Activated gamma-delta T cell treated with Interleukin-2 at 50 U/mL for 16 hours (primary cell): Measurements from ENCODE around the gene RNF121.
"Not testable (repeated sequence)": the region's sequence is repeated elsewhere in the genome, so short reads cannot be mapped to it uniquely, and the experiment has no call there.

Experiments
- DNase-seq: peaks from one replicate; pipeline ENCODE4 v3.0.0-alpha.2; 2020

RNF121 gene

GRCh38 chr11:71928737-71929443, at the start of gene RNF121:
Gene RNF121 (plus strand): TSS chr11:71929046. CDS start chr11:71929062, 16 bp downstream.
- DNase-seq = peak; percentile 98

DNA sequence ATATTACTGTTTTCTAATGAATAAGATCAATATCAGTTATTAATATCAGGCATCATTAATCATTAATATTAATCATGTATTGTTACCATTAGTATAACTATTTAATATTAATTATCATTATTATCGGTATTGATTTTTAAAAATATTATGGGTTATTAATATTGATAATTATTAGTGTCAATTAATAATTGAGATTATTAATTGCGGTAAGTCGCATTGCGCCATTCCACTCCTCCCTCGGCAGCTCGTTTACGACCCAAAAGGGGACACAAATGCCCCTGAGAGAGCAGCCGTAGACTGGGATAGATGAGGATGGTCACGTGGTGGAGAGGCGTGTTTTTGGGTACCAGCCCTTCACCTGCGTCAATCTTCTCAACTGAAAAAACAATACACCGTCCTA, 43.0 kb upstream of the RNF121 start:
- not testable (repeated sequence) for DNase-seq

DNA sequence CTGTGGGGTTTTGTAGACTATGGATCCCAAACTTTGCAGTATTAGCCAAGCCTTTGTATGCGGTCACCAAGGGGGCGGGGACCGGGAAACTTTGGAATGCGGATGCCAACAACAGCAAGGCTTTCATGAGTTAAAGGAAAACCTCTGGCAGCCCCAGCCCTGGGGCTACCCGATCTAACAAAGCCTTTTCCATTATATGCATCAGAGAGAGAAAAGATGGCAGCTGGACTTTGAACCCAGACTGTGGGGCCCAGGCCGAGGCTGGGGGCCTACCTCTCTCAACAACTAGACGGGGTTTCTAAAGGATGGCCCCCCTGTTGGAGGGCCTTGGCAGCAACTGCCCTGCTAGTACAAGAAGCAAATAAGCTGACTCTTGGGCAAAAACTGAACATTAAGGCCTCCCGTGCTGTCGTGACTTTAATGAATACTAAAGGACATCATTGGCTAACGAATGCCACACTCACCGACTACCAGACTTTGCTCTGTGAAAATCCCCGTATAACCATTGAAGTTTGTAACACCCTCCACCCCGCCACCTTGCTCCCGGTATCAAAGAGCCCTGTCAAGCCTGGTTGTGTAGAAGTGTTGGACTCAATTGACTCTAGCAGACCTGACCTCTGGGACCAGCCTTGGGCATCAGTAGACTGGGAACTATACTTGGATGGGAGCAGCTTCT, 40.4 kb upstream of the RNF121 start:
- not testable (repeated sequence) for DNase-seq

- not testable (repeated sequence) for DNase-seq
Measured at GRCh38 chr11:71889181-71889872, 39.5 kb upstream of the RNF121 start.

DNA sequence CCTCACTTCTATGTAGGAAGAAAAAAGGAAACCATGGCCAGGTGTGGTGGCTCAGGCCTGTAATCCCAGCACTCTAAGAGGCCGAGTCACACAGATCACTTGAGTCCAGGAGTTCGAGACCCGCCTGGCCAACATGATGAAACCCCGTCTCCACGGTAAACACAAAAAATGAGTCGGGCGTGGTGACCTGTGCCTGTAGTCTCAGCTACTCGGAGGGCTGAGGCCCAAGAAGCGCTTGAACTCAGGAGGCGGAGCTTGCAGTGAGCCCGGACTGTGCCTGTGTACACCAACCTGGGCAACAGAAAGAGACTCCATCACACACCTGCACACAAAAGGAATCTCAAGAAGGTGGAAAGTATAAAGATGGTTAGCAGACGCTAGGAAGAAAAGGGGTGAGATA, 32.9 kb upstream of the RNF121 start:
- no peak for DNase-seq

DNA sequence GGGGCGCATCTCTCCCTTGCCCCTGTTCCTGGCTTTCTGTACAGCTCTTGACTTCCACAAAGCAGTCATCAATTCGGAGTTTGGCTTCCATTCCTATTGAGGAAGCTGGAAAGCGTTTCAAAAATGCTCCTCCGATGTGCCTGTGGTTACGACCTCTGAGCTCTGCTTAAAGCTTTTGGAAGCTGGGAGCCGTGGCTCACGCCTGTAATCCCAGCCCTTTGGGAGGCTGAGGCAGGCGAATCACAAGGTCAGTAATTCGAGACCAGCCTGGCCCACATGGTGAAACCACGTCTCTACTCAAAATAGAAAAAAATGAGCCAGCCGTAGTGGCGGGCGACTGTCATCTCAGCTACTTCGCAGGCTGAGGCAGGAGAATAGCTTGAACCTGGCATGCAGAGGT, 27.7 kb upstream of the RNF121 start:
- DNase-seq = not testable (repeated sequence)

GRCh38 chr11:71908218-71908617, 20.6 kb upstream of the RNF121 start:
- DNase-seq = no peak

- not testable (repeated sequence) for DNase-seq
Measured at GRCh38 chr11:71910775-71911174, 18.1 kb upstream of the RNF121 start.

- DNase-seq = not testable (repeated sequence)
Measured at GRCh38 chr11:71911321-71911985, 17.4 kb upstream of the RNF121 start.

GRCh38 chr11:71911986-71912340, 16.9 kb upstream of the RNF121 start:
- DNase-seq = not testable (repeated sequence)

GRCh38 chr11:71913756-71914526, 14.9 kb upstream of the RNF121 start:
- no peak for DNase-seq

GRCh38 chr11:71914617-71915189, 14.1 kb upstream of the RNF121 start:
- no peak for DNase-seq

DNA sequence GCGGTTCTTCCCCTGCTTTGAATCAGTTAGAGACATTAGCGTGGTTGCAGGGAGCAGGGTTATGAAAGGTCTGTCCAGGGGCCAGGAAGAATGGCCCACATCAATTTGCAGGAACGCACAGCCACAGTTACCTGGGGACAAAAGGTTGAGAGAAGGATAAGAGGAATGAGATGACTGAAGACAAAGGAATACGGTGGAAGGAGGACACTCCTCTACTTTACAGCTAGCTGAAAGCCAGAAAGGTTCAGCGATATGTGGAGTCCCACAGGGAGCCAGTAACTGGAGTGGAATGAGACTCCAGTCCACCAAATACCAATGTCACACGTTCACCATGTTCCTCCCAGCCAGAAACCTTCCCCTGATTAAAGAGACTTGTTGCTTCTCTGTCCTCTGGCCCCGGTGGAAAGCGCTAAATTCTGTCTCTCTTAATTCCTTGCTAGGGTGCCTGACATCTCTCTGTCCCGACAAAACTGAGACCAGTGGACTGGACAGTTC, 11.2 kb upstream of the RNF121 start:
- DNase-seq = no peak

GRCh38 chr11:71927820-71928736, 768 bp upstream of the RNF121 start, which contains the start of gene XNDC1N:
Gene XNDC1N (minus strand): TSS chr11:71928594. CDS start chr11:71923353, 5,241 bp downstream.
- DNase-seq = peak; percentile 46

- no peak for DNase-seq
Measured at GRCh38 chr11:71929491-71929890, 645 bp downstream of the RNF121 start.

- no peak for DNase-seq
Measured at GRCh38 chr11:71930556-71931244, 1.9 kb downstream of the RNF121 start.

- no peak for DNase-seq
Measured at GRCh38 chr11:71931245-71931602, 2.4 kb downstream of the RNF121 start.

DNA sequence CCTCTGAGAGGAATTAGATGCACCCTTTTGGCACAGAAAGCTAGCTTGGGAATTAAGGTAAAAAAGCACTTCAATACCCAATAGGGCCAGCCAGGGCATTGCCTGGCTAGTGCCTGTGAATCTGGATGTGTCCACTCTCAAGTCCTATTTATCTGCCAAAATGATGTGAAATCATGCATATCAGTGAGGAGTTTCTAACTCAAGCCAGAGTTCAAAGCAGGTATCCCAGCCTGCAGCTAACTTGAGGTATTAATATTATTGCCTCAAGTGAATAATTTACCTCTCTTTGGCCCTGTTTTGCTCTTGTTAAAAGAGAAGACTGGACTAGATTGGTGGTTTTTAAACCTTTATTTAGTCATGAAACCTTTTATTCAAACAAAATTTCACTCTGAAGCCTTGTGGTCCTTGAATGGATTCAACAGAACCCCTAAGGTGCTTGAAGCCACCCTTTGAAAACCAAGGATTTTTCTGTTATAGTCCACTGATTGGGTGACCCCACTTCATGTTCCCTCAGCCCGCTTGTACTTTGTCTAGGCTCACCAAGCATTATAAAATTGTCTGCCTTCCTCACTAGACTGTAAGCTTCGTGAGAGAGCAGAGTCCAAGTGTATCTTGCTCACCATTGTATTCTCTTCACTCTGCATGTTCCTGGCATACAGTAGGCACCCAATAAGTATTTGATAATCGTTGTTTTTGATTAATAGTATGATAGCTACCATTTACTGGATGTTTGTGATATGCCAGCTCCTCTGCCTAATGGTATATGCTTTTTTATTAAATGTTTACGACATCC, 4.5 kb downstream of the RNF121 start:
- no peak for DNase-seq

- DNase-seq = no peak
Measured at GRCh38 chr11:71934213-71934612, 5.4 kb downstream of the RNF121 start.
